Measurements from ENCODE around the gene KRTCAP2. TPM values are rescaled to one million over a fixed set of nuclear protein-coding genes. Genes with fewer than 3 reads are reported as not detected.

Gene KRTCAP2
- total RNA-seq, 2 experiments from 2014 or later = 124 to 125 TPM

- no peak for ATAC-seq
- H3K9me3 Mint-ChIP-seq = no peaks in the 10 kb centered on the region
- H3K27me3 Mint-ChIP-seq = peaks cover 21% of the 10 kb centered on the region
- POLR2A ChIA-PET = no interaction called here
- no peak for DNase-seq
- H3K27ac Mint-ChIP-seq = no peak overlapping the region
- H3K4me1 Mint-ChIP-seq (ENCODE audit: low read depth) = peaks cover 33% of the 10 kb centered on the region
- no peak overlapping the region for H3K4me3 Mint-ChIP-seq
- no peaks in the 10 kb centered on the region for H3K36me3 Mint-ChIP-seq (ENCODE audit: low read depth)
- CTCF ChIA-PET = interaction anchor here (1.6 to 1.8 kb wide), 2 partner anchors 34 to 41 kb away, joined by 4 to 10 read pairs; no protein-coding TSS in a partner anchor
- no peak for TF ChIP-seq CTCF (IDR thresholded peaks at IDR 0.05)
- intact Hi-C loops (cut with micrococcal nuclease) = no loop called here
These were observed 47.6 kb downstream of the KRTCAP2 start for GRCh38 chr1:155125511-155125945.

- peaks cover 31% of the 10 kb centered on the region for H3K4me1 Mint-ChIP-seq (ENCODE audit: low read depth)
- H3K36me3 Mint-ChIP-seq (ENCODE audit: low read depth) = no peaks in the 10 kb centered on the region
- intact Hi-C loops (cut with micrococcal nuclease) = no loop called here
- CTCF ChIA-PET = interaction anchor here (0.6 to 1.8 kb wide), 3 partner anchors 13 to 40 kb away, joined by 3 to 10 read pairs (median 4); no protein-coding TSS in a partner anchor
- peaks cover 21% of the 10 kb centered on the region for H3K27me3 Mint-ChIP-seq
- no peak for TF ChIP-seq CTCF (IDR thresholded peaks at IDR 0.05)
- no peaks in the 10 kb centered on the region for H3K9me3 Mint-ChIP-seq
- H3K27ac Mint-ChIP-seq = no peak overlapping the region
- DNase-seq = no peak
- POLR2A ChIA-PET = interaction anchor here (0.7 kb wide), 1 partner anchor 16 kb away, joined by 3 read pairs; no protein-coding TSS in a partner anchor
- H3K4me3 Mint-ChIP-seq = no peak overlapping the region
- no peak for ATAC-seq
These were observed 48.3 kb downstream of the KRTCAP2 start for GRCh38 chr1:155124503-155125463.

GRCh38 chr1:155123801-155124200 is 49.3 kb downstream of the KRTCAP2 start:
- Mint-ChIP-seq H3K4me3 (no peak overlapping the region), H3K4me1 (ENCODE audit: low read depth) (peaks cover 21% of the 10 kb centered on the region), H3K27me3 (peaks cover 21% of the 10 kb centered on the region), H3K36me3 (ENCODE audit: low read depth) (no peaks in the 10 kb centered on the region), H3K9me3 (no peaks in the 10 kb centered on the region), H3K27ac (no peak overlapping the region)
- intact Hi-C loops (cut with micrococcal nuclease) = no loop called here
- TF ChIP-seq CTCF (IDR thresholded peaks at IDR 0.05) = no peak
- no peak for ATAC-seq
- no peak for DNase-seq
- CTCF ChIA-PET = interaction anchor here (0.6 to 0.9 kb wide), 2 partner anchors 14 to 33 kb away, joined by 3 read pairs; no protein-coding TSS in a partner anchor
- POLR2A ChIA-PET = interaction anchor here (0.7 kb wide), 1 partner anchor 15 kb away, joined by 3 read pairs; no protein-coding TSS in a partner anchor

- H3K4me1 Mint-ChIP-seq (ENCODE audit: low read depth) = peaks cover 9% of the 10 kb centered on the region
- ATAC-seq = no peak
These were observed 50.8 kb downstream of the KRTCAP2 start for GRCh38 chr1:155122308-155122707.

More at GRCh38 chr1:155122308-155122707, 50.8 kb downstream of the KRTCAP2 start:
- ChIA-PET CTCF (interaction anchor here (1.0 to 1.4 kb wide), 2 partner anchors 31 to 45 kb away, joined by 3 to 6 read pairs; no protein-coding TSS in a partner anchor), POLR2A (no interaction called here)
- H3K36me3 Mint-ChIP-seq (ENCODE audit: low read depth) = no peaks in the 10 kb centered on the region
- intact Hi-C loops (cut with micrococcal nuclease) = no loop called here
- TF ChIP-seq CTCF (IDR thresholded peaks at IDR 0.05) = no peak
- H3K27ac Mint-ChIP-seq = no peak overlapping the region
- DNase-seq = no peak
- H3K27me3 Mint-ChIP-seq = peaks cover 11% of the 10 kb centered on the region
- no peaks in the 10 kb centered on the region for H3K9me3 Mint-ChIP-seq
- H3K4me3 Mint-ChIP-seq = no peak overlapping the region

All from activated CD8-positive, alpha-beta T cell treated with anti-CD3 and anti-CD28 coated beads for 36 hours (primary cell).